Stimulated activated CD4-positive, alpha-beta T cell treated with anti-CD3 and anti-CD28 coated beads, TNF-alpha, amount 100 ng/mL, for 1 hour (primary cell): ENCODE measurements around the gene RNF20.
"Not testable (repeated sequence)": the region's sequence is repeated elsewhere in the genome, so short reads cannot be mapped to it uniquely, and the experiment has no call there.

ENCODE experiments used
- DNase-seq, 3 donors: peaks; one replicate each; pipeline ENCODE4 v3.0.0-alpha.2; 2020; ENCODE audit warnings: low read depth in 3 of 3, low spot score in 1 of 3

The RNF20 gene

GRCh38 chr9:101536351-101536750 is 2.7 kb downstream of the RNF20 start:
- no peak for DNase-seq

DNA sequence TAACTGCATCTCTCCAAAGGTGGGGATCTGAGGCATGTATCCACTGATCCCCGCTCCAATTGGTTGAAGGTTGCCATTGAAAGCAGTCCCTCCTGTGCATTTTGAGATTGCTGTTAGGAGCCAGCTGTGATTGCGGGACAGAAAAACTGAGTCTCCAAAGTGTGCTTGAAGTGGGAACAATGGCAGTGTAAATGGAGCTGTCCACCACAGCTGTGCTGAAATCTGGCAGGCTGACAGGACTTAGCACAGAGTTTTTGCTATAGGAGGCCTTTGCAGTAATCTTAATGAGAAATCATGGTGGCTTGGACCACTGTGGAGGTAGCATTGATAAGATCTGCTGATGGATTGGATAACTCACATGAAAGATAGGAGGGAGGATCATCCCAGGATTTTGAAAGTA is 3.3 kb downstream of the RNF20 start:
- no peak for DNase-seq

DNA sequence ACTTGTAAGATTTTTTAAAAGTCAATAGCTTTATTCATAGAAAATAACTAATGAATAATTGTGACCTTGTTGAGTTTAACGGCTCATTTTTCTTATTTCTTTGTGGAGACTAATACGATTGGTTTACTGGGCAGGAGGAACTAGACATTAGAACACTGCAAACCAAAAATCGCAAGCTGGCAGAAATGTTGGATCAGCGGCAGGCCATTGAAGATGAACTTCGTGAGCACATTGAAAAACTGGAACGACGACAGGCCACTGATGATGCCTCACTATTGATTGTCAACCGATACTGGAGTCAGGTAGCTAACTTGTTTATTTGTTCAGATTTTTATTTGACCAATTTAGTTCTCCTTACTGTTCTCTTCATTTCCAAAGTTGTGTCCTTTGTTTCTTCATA is 6.4 kb downstream of the RNF20 start:
- DNase-seq: no peak

- DNase-seq: no peak
Measured at GRCh38 chr9:101543098-101543735, 9.6 kb downstream of the RNF20 start.

- not testable (repeated sequence) for DNase-seq
Measured at GRCh38 chr9:101549472-101550098, 15.9 kb downstream of the RNF20 start.

DNA sequence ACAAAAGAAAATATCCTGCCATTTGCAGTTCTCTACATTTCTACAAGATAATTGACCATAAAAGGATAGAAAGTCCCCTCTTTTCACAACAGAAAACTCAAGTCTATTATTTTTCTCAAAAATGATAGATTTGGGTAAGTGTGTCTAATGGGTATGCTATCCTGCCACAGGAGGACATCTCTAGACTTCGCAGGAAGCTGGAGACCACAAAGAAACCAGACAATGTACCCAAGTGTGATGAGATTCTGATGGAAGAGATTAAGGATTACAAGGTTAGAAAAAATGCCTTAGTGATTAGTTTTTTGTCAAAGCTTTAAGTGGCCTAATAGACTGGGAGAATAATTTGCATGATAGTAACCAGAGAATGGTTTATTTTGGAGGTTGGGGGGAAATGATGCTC is 28.1 kb downstream of the RNF20 start:
- no peak for DNase-seq

DNA sequence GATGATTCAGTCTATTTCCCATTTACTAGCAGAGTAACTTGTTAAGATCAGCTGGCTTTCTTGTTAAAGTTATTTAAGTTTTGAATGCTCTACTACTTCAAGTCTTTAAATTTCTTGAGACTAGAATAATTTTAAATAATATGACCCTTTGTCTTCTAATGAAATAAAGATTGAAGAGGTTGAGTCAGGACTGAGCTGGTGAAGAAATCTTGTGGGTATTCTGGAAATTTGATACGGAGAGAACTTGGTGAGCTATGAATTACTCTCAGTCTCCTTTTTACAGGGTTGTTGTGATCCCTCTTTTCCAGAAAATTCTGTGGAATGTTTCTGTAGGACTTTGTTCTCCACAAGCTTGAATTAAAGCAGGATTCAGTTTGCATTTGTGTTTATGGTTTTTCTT is 29.3 kb downstream of the RNF20 start:
- DNase-seq: no peak

DNA sequence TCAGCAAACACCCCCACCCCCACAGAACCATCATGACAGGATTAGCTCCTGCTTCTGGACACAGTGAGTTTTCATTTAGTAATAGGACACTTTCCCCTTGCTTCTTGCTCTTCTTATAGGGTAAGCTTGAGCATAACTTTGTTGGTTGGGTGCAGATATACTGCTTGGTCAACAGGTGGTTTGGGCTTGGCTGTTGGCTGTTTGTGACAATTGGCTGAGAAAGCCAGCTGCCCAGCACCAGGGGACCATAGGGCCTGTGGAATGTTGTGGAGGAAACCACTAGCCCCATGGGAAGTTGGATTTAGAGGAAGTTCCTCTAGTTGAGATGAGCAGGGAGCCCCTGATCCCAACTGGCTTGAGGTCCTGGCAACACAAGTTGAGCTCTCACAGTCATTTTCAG is 30.6 kb downstream of the RNF20 start:
- no peak for DNase-seq

DNA sequence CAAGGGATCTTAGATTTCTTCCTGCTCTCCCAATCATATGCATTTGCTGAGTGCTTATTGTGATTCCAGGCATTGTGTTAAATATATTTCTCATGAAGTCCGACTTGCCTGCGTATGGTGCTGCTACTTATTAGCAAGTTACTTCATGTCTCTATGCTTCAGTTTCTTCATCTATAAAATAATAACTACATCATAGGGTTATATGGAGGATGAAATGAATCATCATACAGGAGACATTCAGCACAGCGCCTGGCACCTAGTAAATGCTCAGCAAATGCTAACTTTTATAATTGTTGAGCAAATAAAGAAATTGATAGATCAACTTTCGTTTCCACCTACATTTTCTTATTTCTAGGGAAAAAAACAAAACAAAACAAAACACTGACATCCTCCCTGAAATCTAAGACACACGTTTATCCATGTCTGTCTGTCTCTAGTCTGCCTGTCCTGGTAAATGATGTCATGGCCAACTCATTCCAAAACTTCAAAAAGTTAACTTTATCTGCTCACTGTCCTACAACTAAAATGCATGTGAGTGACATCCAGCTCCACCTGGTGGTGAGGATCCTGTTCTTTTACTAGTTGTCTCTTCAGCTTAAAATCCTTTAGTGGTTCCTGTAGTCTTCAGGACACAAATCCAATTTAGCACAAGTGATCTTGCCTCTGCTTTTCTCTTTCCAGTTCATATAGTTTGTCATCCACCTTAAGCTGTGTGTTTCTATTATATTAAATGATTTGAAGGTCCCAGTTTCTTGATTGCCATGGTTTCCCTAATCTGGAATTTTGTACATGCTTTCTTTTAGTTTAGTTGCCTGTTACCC is 33.5 kb downstream of the RNF20 start:
- DNase-seq: no peak

GRCh38 chr9:101567725-101568350 is 34.2 kb downstream of the RNF20 start:
- no peak for DNase-seq

- no peak for DNase-seq
Measured at GRCh38 chr9:101569741-101570501, 36.3 kb downstream of the RNF20 start.

GRCh38 chr9:101571114-101571513 is 37.5 kb downstream of the RNF20 start:
- no peak for DNase-seq

DNA sequence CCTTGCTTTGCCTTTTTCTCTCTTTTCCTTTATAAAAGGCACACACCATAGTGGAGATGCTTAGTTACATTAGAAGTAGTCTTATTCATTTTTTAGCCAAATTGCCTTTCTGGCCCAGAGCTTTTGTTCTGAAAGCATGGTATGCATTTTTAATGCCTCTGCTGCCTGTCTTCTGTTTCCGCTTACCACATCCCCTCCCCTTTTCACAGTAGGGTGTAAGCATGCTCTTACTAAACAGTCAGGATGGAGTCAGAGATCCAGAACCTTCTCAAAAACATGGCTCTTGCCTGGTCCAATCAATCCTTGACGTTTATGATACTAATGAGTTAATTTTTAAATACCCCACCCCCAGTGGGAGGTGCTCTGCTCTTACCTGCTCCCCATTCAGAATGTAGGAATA is 38.7 kb downstream of the RNF20 start:
- DNase-seq: no peak

DNA sequence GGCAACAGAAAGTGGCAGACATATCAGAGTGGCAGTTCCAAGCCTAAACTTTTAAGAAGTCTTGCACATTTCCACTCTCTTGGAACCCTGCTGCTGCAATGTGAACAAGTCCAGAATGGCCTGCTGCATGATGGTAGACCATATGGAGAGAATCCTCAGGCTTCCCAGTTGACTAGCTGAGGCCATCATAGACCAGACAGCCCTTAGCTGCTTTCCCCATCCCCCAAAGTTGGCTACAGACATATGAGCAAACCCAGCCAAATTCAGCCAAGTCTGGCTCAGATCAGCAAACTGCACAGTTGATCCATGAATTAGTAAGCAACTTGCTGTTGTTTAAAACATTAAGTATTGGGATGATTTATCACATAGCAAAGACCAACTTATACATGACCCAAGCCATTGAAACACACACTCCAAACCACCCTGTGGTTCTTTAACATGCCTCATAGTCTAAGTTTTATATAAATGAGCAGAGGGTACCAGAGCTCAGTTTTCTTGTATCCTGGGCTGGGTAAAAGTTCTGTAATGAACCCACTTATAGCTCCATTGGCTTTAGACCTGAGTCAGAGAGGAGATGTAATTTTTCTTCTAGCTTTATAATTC is 41.2 kb downstream of the RNF20 start:
- DNase-seq: no peak

GRCh38 chr9:101578378-101578777 is 44.7 kb downstream of the RNF20 start:
- DNase-seq: no peak

- no peak for DNase-seq
Measured at GRCh38 chr9:101579711-101580545, 46.3 kb downstream of the RNF20 start.

GRCh38 chr9:101582553-101582952 is 48.9 kb downstream of the RNF20 start:
- DNase-seq: no peak

DNA sequence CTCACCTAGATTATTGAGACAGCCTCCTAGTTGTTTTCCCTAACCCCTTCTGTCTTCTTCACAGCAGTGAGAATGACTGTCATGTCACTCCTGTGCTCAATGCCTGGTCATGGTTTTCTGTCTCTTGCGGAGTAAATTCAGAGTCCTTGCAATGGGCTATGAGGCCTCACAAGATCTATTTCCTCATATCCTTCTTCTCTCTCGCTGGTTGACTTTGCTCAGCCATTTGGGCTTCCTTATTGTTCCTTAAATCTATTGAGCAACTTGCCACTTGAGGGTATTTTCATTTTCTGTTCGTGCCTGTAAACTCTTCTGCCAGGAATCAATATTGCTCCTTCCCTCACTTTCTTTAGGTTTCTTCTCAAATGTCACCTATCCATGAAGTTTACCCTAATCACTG is 52.1 kb downstream of the RNF20 start:
- no peak for DNase-seq

DNA sequence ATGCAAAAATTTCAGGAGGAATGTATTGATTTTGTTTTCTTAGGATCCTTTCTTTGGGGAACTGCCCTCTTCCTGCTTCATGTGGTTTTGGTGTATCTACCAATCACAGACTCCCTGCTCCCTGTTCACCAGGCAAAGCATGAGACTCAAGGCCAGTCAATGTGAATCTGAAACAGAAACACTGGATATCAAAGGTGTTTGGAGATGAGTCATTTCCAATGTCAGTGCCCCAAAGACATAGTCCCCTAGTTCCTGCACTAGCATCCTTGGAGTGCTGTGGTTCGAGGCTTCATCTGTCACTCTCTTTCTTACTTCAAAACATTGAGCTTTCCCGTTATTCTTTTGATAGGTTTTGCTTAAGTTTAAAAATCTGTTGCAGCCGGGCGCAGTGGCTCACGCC is 53.0 kb downstream of the RNF20 start:
- no peak for DNase-seq
